PC-3 (cell line): ENCODE measurements around the gene YJEFN3. TPM values are rescaled to one million over a fixed set of nuclear protein-coding genes. Genes with fewer than 3 reads are reported as not detected.

Experiments used
- ATAC-seq: fragments of 200-7000 bp; cut with Tn5 transposase; 2 replicates; pipeline ENCODE4 v1.9.1; 2020; ENCODE audit warnings: mild to moderate bottlenecking, moderate library complexity
- BruUV-seq: library from RNA; stranded (reverse); fragments of 400-500 nt; replicated peaks from 2 replicates; lab custom pipeline; 2021; lab: Mats Ljungman, UMichigan
- CTCF ChIA-PET: fragments of 300-600 bp; sonication (Branson Sonifier 250); formaldehyde crosslinking; loops from one replicate; lab custom pipeline; 2022; ENCODE audit warnings: antibody characterized with exemption; lab: Charles Lee
- POLR2A ChIA-PET: fragments of 300-600 bp; sonication (Branson Sonifier 250); formaldehyde crosslinking; loops from one replicate; lab custom pipeline; 2022; ENCODE audit warnings: antibody characterized with exemption; ENCODE audit not compliant: unreplicated experiment; lab: Charles Lee
- DNase-seq: peaks from one replicate; pipeline ENCODE4 v3.0.0-alpha.2; 2015
- H2AFZ ChIP-seq: fragments of 300-600 bp; sonication (generic); 2 replicates; pipeline ENCODE4 v1.6.0; 2016; ENCODE audit warnings: antibody characterized with exemption, low read length
- H3F3A ChIP-seq: fragments of 300-600 bp; sonication (generic); one replicate; pipeline ENCODE4 v1.6.0; 2017; ENCODE audit warnings: antibody characterized with exemption, low read length, control low read depth, mild to moderate bottlenecking; ENCODE audit not compliant: unreplicated experiment
- H3K27ac ChIP-seq: fragments of 300-600 bp; sonication (generic); 2 replicates; pipeline ENCODE4 v1.5.1; 2016; ENCODE audit warnings: mild to moderate bottlenecking, low read length
- H3K27me3 ChIP-seq: fragments of 300-600 bp; sonication (generic); 2 replicates; pipeline ENCODE4 v1.6.1; 2016; ENCODE audit warnings: low read length, mixed read lengths
- H3K36me3 ChIP-seq: fragments of 300-600 bp; sonication (generic); 2 replicates; pipeline ENCODE4 v1.6.1; 2016; ENCODE audit warnings: low read depth, mixed run types, low read length, mixed read lengths
- H3K4me1 ChIP-seq: fragments of 300-600 bp; sonication (generic); 2 replicates; pipeline ENCODE4 v1.5.1; 2016; ENCODE audit warnings: low read length; ENCODE audit not compliant: insufficient read depth
- H3K4me2 ChIP-seq: fragments of 300-600 bp; sonication (generic); 2 replicates; pipeline ENCODE4 v1.6.0; 2016; ENCODE audit warnings: low read length
- H3K4me3 ChIP-seq: fragments of 300-600 bp; sonication (generic); 2 replicates; pipeline ENCODE4 v1.5.1; 2016; ENCODE audit warnings: mild to moderate bottlenecking, low read length, mixed read lengths
- H3K79me2 ChIP-seq: fragments of 300-600 bp; sonication (generic); 2 replicates; pipeline ENCODE4 v1.6.1; 2017; ENCODE audit warnings: low read length, mixed read lengths
- H3K9ac ChIP-seq: fragments of 300-600 bp; sonication (generic); 2 replicates; pipeline ENCODE4 v1.6.0; 2016; ENCODE audit warnings: mild to moderate bottlenecking, low read length
- H3K9me2 ChIP-seq: fragments of 300-600 bp; sonication (generic); replicated peaks from 2 replicates; pipeline ENCODE4 v1.6.1; 2016; ENCODE audit warnings: mixed run types, low read length, mixed read lengths
- H3K9me3 ChIP-seq: fragments of 300-600 bp; sonication (generic); 2 replicates; pipeline ENCODE4 v1.6.1; 2016; ENCODE audit warnings: low read length, mixed read lengths
- H4K20me1 ChIP-seq: fragments of 300-600 bp; sonication (generic); 2 replicates; pipeline ENCODE4 v1.6.1; 2016; ENCODE audit warnings: low read length, mixed read lengths
- EZH2 ChIP-seq: fragments of 300-600 bp; sonication (generic); IDR thresholded peaks from one replicate; pipeline ENCODE4 v1.6.1; 2017; ENCODE audit warnings: antibody characterized with exemption, mild to moderate bottlenecking, low read length; ENCODE audit not compliant: unreplicated experiment
- EZH2phosphoT487 ChIP-seq: fragments of 300-600 bp; sonication (generic); IDR thresholded peaks from 2 replicates; pipeline ENCODE4 v1.6.1; 2018; ENCODE audit warnings: mild to moderate bottlenecking, antibody characterized with exemption, low read length, borderline replicate concordance
- intact Hi-C: fragments of 100-400 bp; cut with micrococcal nuclease; formaldehyde crosslinking; loops from 2 replicates; pipeline ENCODE4 v1.9.0; 2023
- total RNA-seq: library from RNA; depleted of rRNA; stranded (reverse); fragments of >200 nt; gene quantifications from 2 replicates; pipeline ENCODE4 v1.2.3, GENCODE V29; 2014
- TF ChIP-seq, protein P1 (sequence below): fragments of 300-600 bp; sonication (generic); conservative IDR thresholded peaks from 2 replicates; pipeline ENCODE4 v1.5.1; 2017; ENCODE audit warnings: antibody characterized with exemption, low read depth, mild to moderate bottlenecking, low read length

Gene YJEFN3
- total RNA-seq, 1 experiment from 2014 or later = 8.1 TPM

DNA sequence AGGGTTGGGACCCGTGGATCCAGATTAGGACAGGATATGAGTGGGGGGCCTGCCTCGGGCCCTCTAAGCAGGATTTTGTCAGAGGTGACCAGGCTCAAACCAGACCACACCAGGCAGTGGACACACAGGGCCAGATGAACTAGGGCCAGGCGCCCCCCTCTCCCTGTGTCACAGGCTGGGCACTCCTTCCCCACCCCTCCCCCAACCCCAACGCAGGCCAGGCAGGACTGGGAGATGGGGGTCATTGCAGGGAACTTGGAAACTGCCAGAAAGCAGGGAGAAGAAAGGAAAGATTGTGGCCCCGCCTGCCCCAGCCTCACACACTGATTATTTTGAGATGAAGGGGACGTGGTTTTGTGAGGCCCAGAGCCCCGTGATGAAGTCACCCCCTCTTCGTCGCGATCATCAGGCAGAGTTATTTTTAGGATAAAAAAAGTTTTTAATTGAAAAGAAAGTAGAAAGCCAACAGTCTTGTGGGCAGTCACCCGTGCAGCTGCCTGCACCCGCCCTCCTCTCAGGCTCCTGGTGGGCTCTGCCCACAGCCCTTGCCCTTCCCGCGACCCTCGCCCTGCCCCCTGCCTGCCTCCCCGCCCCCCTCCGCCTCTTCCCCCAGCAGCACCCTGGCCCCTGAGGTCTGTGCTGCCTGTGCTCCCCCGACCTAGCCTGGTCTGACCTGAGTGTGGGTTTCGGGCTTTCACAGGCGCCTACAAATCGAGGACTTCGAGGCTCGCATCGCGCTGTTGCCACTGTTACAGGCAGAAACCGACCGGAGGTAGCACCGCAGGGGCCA lies 1.9 kb upstream of the YJEFN3 start:
- H3K9me2 ChIP-seq = no peaks in the 10 kb centered on the region
- intact Hi-C loops = no loop called here
- CTCF ChIA-PET = no interaction called here
- POLR2A ChIA-PET = no interaction called here
- 0 out of 2 replicates have a peak, but pooled peaks cover 5% of the 10 kb centered on the region for H4K20me1 ChIP-seq
- no peaks in the 10 kb centered on the region for H3F3A ChIP-seq
- H3K4me1 ChIP-seq = no peaks in the 10 kb centered on the region
- no peaks in the 10 kb centered on the region for H3K27me3 ChIP-seq
- H2AFZ ChIP-seq = no peak overlapping the region
- no TSS peak for BruUV-seq
- peaks cover 13% of the 10 kb centered on the region; the same call in 1 of the 2 replicates for H3K36me3 ChIP-seq
- no peak for ATAC-seq
- peaks cover 32% of the 10 kb centered on the region for H3K79me2 ChIP-seq
- TF ChIP-seq, protein P1, sequence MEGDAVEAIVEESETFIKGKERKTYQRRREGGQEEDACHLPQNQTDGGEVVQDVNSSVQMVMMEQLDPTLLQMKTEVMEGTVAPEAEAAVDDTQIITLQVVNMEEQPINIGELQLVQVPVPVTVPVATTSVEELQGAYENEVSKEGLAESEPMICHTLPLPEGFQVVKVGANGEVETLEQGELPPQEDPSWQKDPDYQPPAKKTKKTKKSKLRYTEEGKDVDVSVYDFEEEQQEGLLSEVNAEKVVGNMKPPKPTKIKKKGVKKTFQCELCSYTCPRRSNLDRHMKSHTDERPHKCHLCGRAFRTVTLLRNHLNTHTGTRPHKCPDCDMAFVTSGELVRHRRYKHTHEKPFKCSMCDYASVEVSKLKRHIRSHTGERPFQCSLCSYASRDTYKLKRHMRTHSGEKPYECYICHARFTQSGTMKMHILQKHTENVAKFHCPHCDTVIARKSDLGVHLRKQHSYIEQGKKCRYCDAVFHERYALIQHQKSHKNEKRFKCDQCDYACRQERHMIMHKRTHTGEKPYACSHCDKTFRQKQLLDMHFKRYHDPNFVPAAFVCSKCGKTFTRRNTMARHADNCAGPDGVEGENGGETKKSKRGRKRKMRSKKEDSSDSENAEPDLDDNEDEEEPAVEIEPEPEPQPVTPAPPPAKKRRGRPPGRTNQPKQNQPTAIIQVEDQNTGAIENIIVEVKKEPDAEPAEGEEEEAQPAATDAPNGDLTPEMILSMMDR = no peak
- no peak for TF ChIP-seq EZH2phosphoT487
- no peak for TF ChIP-seq EZH2
- no peak overlapping the region for H3K27ac ChIP-seq
- H3K4me3 ChIP-seq = no peak overlapping the region
- H3K9me3 ChIP-seq = no peaks in the 10 kb centered on the region
- H3K9ac ChIP-seq = no peak overlapping the region
- DNase-seq = no peak
- no peak overlapping the region for H3K4me2 ChIP-seq

DNA sequence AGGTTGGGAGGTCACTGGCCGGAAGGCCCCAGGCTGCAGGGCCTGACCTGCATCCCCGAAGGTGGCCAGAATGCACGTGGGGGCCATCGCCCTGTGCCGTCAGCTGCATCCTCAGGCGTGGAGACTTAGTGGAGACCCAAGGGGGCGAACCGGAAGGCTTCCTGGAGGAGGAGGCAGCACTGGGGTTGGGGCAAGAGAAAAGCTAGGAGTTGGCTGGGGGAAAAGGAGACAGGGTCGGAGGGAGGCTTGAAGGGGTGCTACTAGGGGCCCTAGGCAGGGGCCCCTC lies 1.4 kb upstream of the YJEFN3 start:
- 0 out of 2 replicates have a peak, but pooled peaks cover 5% of the 10 kb centered on the region for H4K20me1 ChIP-seq
- H3K9ac ChIP-seq = no peak overlapping the region
- peaks cover 13% of the 10 kb centered on the region; the same call in 1 of the 2 replicates for H3K36me3 ChIP-seq
- H3K27ac ChIP-seq = no peak overlapping the region
- intact Hi-C loops = no loop called here
- no peak overlapping the region for H3K4me3 ChIP-seq
- TF ChIP-seq EZH2 (no peak), EZH2phosphoT487 (no peak)
- TF ChIP-seq, protein P1 = no peak
- ATAC-seq (no peak), DNase-seq (no peak)
- no peaks in the 10 kb centered on the region for H3K27me3 ChIP-seq
- H3K4me1 ChIP-seq = no peaks in the 10 kb centered on the region
- ChIA-PET POLR2A (no interaction called here), CTCF (no interaction called here)
- H2AFZ ChIP-seq = no peak overlapping the region
- BruUV-seq = no TSS peak
- peaks cover 27% of the 10 kb centered on the region for H3K79me2 ChIP-seq
- no peaks in the 10 kb centered on the region for H3F3A ChIP-seq
- no peaks in the 10 kb centered on the region for H3K9me3 ChIP-seq
- H3K4me2 ChIP-seq = no peak overlapping the region
- H3K9me2 ChIP-seq = no peaks in the 10 kb centered on the region
